Measurements from ENCODE around the gene ARHGAP26. TPM values are rescaled to one million over a fixed set of nuclear protein-coding genes. Genes with fewer than 3 reads are reported as not detected.
"Not testable (repeated sequence)": the region's sequence is repeated elsewhere in the genome, so short reads cannot be mapped to it uniquely, and the experiment has no call there.

ARHGAP26 gene
- total RNA-seq, 1 donor from 2014 or later: 20.0 TPM

GRCh38 chr5:143083006-143083405 lies 312.8 kb downstream of the ARHGAP26 start:
- Mint-ChIP-seq H3K36me3 (ENCODE audit: low read depth) (peaks cover 16% of the 10 kb centered on the region), H3K9me3 (no peaks in the 10 kb centered on the region), H3K4me1 (ENCODE audit: low read depth) (peaks cover 16% of the 10 kb centered on the region), H3K27me3 (ENCODE audit: insufficient read depth) (no peaks in the 10 kb centered on the region), H3K27ac (no peak overlapping the region), H3K4me3 (no peak overlapping the region)
- intact Hi-C loops (cut with micrococcal nuclease): no loop called here
- DNase-seq (ENCODE audit: low spot score): no peak

GRCh38 chr5:143084407-143084806 lies 314.2 kb downstream of the ARHGAP26 start:
- DNase-seq (ENCODE audit: low spot score): no peak
- Mint-ChIP-seq H3K9me3 (no peaks in the 10 kb centered on the region), H3K4me1 (ENCODE audit: low read depth) (peaks cover 15% of the 10 kb centered on the region), H3K36me3 (ENCODE audit: low read depth) (peaks cover 17% of the 10 kb centered on the region), H3K27ac (no peak overlapping the region), H3K27me3 (ENCODE audit: insufficient read depth) (no peaks in the 10 kb centered on the region), H3K4me3 (no peak overlapping the region)
- intact Hi-C loops (cut with micrococcal nuclease): no loop called here

GRCh38 chr5:143085319-143085917 lies 315.2 kb downstream of the ARHGAP26 start:
- Mint-ChIP-seq H3K27ac (peak overlapping the region; percentile 6), H3K4me1 (ENCODE audit: low read depth) (peaks cover 20% of the 10 kb centered on the region), H3K36me3 (ENCODE audit: low read depth) (peaks cover 21% of the 10 kb centered on the region), H3K27me3 (ENCODE audit: insufficient read depth) (no peaks in the 10 kb centered on the region), H3K4me3 (no peak overlapping the region), H3K9me3 (no peaks in the 10 kb centered on the region)
- DNase-seq (ENCODE audit: low spot score): no peak
- intact Hi-C loops (cut with micrococcal nuclease): no loop called here

DNA sequence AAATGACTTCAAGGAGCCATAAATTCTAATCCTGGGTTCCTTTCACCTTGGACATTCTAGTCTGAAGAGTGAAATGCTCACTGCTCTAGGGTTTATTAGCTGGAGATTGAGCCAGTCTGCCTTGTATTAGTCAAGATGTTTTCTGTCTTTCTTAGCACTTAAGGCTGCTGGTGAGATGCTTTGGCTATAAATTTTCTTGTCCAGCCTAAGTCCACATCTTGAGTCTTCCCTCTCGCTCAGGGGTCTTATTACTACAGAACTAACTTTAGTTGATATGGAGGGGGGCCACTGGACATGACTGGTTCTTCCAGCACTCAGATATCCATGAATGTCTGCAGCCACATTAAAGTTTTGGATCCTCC lies 316.4 kb downstream of the ARHGAP26 start:
- no peak overlapping the region for H3K27ac Mint-ChIP-seq
- intact Hi-C loops (cut with micrococcal nuclease): no loop called here
- H3K4me1 Mint-ChIP-seq (ENCODE audit: low read depth): peaks cover 18% of the 10 kb centered on the region
- DNase-seq (ENCODE audit: low spot score): no peak
- no peak overlapping the region for H3K4me3 Mint-ChIP-seq
- no peaks in the 10 kb centered on the region for H3K9me3 Mint-ChIP-seq
- no peaks in the 10 kb centered on the region for H3K27me3 Mint-ChIP-seq (ENCODE audit: insufficient read depth)
- peaks cover 13% of the 10 kb centered on the region for H3K36me3 Mint-ChIP-seq (ENCODE audit: low read depth)

DNA sequence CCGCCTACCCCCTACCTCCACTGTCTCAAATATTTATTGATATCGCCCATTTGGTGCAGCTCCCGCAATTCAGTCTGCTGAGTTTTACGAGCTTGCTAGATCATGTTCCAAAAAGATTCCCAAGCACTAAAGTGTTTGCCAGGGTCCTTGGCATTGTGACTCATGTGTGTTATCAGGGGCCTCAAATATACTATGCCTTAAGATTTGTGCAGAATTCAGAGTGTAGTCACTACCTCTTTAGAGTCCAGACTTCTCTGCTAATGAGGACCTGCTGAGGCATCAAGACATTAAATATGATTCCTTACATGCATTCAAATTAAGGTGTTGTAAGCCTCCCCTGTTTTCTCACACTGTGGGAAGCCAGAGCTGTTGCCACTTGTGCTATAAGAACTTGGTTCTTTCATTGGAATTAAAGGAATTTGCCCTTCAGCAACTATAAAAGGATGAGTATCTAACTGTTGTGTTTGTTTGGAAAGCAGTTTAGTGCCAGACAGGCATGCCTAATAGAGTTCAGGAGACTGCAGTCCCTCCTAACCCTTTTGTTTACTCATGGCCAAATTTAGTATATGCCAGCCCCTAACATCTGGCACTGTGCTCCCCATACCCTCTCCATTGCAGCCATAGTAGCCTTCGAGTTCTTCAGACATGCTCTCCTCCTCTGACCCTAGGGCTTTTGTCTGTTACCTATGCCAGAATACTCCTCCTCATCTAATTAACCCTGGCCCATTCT lies 316.9 kb downstream of the ARHGAP26 start:
- H3K4me3 Mint-ChIP-seq: no peak overlapping the region
- no peak for DNase-seq (ENCODE audit: low spot score)
- no peaks in the 10 kb centered on the region for H3K9me3 Mint-ChIP-seq
- intact Hi-C loops (cut with micrococcal nuclease): no loop called here
- no peaks in the 10 kb centered on the region for H3K27me3 Mint-ChIP-seq (ENCODE audit: insufficient read depth)
- peaks cover 18% of the 10 kb centered on the region for H3K4me1 Mint-ChIP-seq (ENCODE audit: low read depth)
- peaks cover 12% of the 10 kb centered on the region for H3K36me3 Mint-ChIP-seq (ENCODE audit: low read depth)
- no peak overlapping the region for H3K27ac Mint-ChIP-seq

DNA sequence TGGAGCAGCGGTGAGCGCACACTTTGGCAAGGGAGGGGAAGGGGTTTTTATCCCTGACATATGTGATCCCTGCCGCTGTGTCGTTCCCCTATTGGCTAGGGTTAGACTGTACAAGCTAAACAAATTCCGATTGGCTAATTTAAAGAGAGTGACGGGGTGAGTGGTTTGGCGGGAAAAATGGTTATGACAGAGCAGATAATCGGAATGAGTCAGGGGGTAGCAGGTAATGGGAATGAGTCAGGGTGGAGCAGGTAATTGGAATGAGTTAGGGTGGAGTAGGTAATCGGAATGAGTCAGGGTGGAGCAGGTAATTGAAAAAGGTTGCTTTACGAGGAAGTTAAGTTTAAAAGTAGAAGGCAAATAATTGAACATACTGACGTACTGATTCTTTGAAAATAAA lies 318.5 kb downstream of the ARHGAP26 start:
- H3K9me3 Mint-ChIP-seq; DNase-seq (ENCODE audit: low spot score); H3K27me3 Mint-ChIP-seq (ENCODE audit: insufficient read depth); intact Hi-C loops (cut with micrococcal nuclease); H3K4me3 Mint-ChIP-seq; H3K27ac Mint-ChIP-seq: not testable (repeated sequence)
- Mint-ChIP-seq H3K4me1 (ENCODE audit: low read depth) (peaks cover 31% of the 10 kb centered on the region), H3K36me3 (ENCODE audit: low read depth) (peaks cover 11% of the 10 kb centered on the region)

GRCh38 chr5:143090044-143090443 lies 319.9 kb downstream of the ARHGAP26 start:
- intact Hi-C loops (cut with micrococcal nuclease); DNase-seq (ENCODE audit: low spot score); H3K4me3 Mint-ChIP-seq; H3K9me3 Mint-ChIP-seq; H3K27me3 Mint-ChIP-seq (ENCODE audit: insufficient read depth): not testable (repeated sequence)
- peaks cover 44% of the 10 kb centered on the region for H3K4me1 Mint-ChIP-seq (ENCODE audit: low read depth)
- peak overlapping the region; percentile 24 for H3K27ac Mint-ChIP-seq
- peaks cover 10% of the 10 kb centered on the region for H3K36me3 Mint-ChIP-seq (ENCODE audit: low read depth)

DNA sequence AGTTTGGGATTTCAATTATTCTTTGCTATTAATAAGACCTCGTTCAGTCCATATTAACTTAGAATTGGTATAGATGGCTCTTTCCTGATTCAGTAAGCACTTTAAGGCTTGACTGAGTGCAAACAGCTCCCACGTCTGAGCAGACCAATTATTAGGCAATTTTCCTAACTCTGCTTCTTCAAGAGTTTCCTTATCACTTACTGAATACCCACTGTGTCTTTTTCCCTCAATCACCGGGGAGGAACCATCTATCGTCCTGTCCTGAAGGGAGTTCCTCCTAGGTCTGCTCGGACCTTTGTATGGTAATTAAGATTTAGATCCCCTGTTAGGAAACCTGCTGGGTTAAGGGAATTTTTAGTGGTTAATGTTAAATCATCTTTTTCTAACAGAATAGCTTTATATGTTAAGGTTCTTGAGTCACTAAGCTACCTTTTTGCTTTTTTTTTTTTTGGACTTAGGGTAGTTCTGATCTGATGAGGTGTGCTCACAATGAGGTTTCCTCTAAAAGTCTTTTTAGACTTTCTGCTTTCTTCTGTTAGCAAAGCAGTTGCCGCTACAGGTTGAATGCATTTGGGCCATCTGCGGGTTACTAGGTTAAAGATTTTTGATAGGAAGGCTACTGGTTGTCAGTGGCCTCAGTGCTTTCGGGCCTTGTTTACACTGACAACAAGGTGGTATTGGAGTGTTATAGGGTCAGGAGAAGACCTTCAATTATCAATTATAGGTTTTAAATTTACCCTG lies 322.7 kb downstream of the ARHGAP26 start:
- H3K27me3 Mint-ChIP-seq (ENCODE audit: insufficient read depth); H3K9me3 Mint-ChIP-seq; H3K4me3 Mint-ChIP-seq; DNase-seq (ENCODE audit: low spot score): not testable (repeated sequence)
- H3K36me3 Mint-ChIP-seq (ENCODE audit: low read depth): peaks cover 10% of the 10 kb centered on the region
- H3K27ac Mint-ChIP-seq: peak overlapping the region; percentile 73
- peaks cover 44% of the 10 kb centered on the region for H3K4me1 Mint-ChIP-seq (ENCODE audit: low read depth)
- intact Hi-C loops (cut with micrococcal nuclease): loop anchor here (1.0 to 2.0 kb wide), 2 partner anchors 36 to 169 kb away; no protein-coding TSS in a partner anchor

GRCh38 chr5:143093452-143094086 lies 323.4 kb downstream of the ARHGAP26 start:
- DNase-seq (ENCODE audit: low spot score): no peak
- H3K4me3 Mint-ChIP-seq: peak overlapping the region; percentile 38
- peaks cover 10% of the 10 kb centered on the region for H3K36me3 Mint-ChIP-seq (ENCODE audit: low read depth)
- intact Hi-C loops (cut with micrococcal nuclease): loop anchor here (1.0 to 2.0 kb wide), 2 partner anchors 37 to 169 kb away; no protein-coding TSS in a partner anchor
- H3K4me1 Mint-ChIP-seq (ENCODE audit: low read depth): peaks cover 44% of the 10 kb centered on the region
- no peaks in the 10 kb centered on the region for H3K27me3 Mint-ChIP-seq (ENCODE audit: insufficient read depth)
- no peaks in the 10 kb centered on the region for H3K9me3 Mint-ChIP-seq
- H3K27ac Mint-ChIP-seq: peak overlapping the region; percentile 73

DNA sequence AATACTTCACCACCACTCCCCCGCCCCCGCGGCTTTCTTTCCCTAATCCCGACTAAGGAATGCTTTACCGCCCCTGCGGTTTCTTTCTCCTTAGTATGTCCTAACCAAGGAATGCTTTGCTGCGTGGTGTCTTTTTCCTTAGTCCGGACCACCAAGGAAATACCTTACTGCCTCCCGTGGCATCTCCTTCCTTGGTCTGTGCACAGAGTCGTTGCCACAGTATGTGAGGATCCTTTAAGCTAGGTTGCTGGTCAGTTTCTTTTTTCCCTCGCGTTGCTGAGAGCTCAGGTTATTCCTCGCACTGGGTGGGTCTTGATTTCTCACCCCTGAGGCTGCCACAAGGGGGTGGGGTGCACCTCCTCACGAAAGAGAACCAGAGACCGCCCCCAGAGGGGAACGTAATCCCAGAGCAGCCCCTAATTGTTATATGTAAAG lies 323.9 kb downstream of the ARHGAP26 start:
- no peak for DNase-seq (ENCODE audit: low spot score)
- peaks cover 45% of the 10 kb centered on the region for H3K4me1 Mint-ChIP-seq (ENCODE audit: low read depth)
- peaks cover 10% of the 10 kb centered on the region for H3K36me3 Mint-ChIP-seq (ENCODE audit: low read depth)
- intact Hi-C loops (cut with micrococcal nuclease): no loop called here
- H3K4me3 Mint-ChIP-seq: peak overlapping the region; percentile 38
- no peaks in the 10 kb centered on the region for H3K27me3 Mint-ChIP-seq (ENCODE audit: insufficient read depth)
- no peaks in the 10 kb centered on the region for H3K9me3 Mint-ChIP-seq
- peak overlapping the region; percentile 73 for H3K27ac Mint-ChIP-seq

- H3K27me3 Mint-ChIP-seq (ENCODE audit: insufficient read depth); DNase-seq (ENCODE audit: low spot score); H3K4me3 Mint-ChIP-seq; H3K9me3 Mint-ChIP-seq; intact Hi-C loops (cut with micrococcal nuclease); H3K36me3 Mint-ChIP-seq (ENCODE audit: low read depth): not testable (repeated sequence)
- Mint-ChIP-seq H3K27ac (peak overlapping the region; percentile 73), H3K4me1 (ENCODE audit: low read depth) (peaks cover 48% of the 10 kb centered on the region)
Observed at GRCh38 chr5:143094608-143095007, 324.4 kb downstream of the ARHGAP26 start.

GRCh38 chr5:143101121-143101520 lies 330.9 kb downstream of the ARHGAP26 start:
- peak; percentile 13 for DNase-seq (ENCODE audit: low spot score)
- peak overlapping the region; percentile 48 for H3K4me3 Mint-ChIP-seq
- H3K9me3 Mint-ChIP-seq: no peaks in the 10 kb centered on the region
- intact Hi-C loops (cut with micrococcal nuclease): loop anchor here (1.0 to 10.0 kb wide), 14 partner anchors 18 to 1084 kb away; partner anchors contain the start of gene NR3C1
- H3K27me3 Mint-ChIP-seq (ENCODE audit: insufficient read depth): no peaks in the 10 kb centered on the region
- peaks cover 6% of the 10 kb centered on the region for H3K36me3 Mint-ChIP-seq (ENCODE audit: low read depth)
- peaks cover 53% of the 10 kb centered on the region for H3K4me1 Mint-ChIP-seq (ENCODE audit: low read depth)
- H3K27ac Mint-ChIP-seq: peak overlapping the region; percentile 92

All from activated T-helper 1 cell treated with anti-CD3 and anti-CD28 coated beads, Interleukin-12 subunit alpha, Interleukin-12 subunit beta, Interleukin-2, Interleukin-4 antibody, amounts not matched to agents 30 ng/mL and 10 ng/mL and 1 ng/mL, durations not matched to agents 14 hours and 24 hours and 36 hours (primary cell).